HG02840 (cell line): Measurements from ENCODE around the gene TPMT.

ENCODE experiments used
- ATAC-seq: cut with Tn5 transposase; IDR thresholded peaks from one replicate; pipeline ENCODE4 v1.9.1; 2021; ENCODE audit warnings: mild to moderate bottlenecking, moderate library complexity, moderate number of reproducible peaks; ENCODE audit not compliant: unreplicated experiment, low FRiP score

TPMT gene

GRCh38 chr6:18119236-18119635, 35.6 kb downstream of the TPMT start:
- no peak for ATAC-seq

- ATAC-seq = no peak
Observed at GRCh38 chr6:18118330-18118729, 36.5 kb downstream of the TPMT start.

GRCh38 chr6:18117136-18117535, 37.7 kb downstream of the TPMT start:
- ATAC-seq = no peak

- no peak for ATAC-seq
Observed at GRCh38 chr6:18115356-18115755, 39.5 kb downstream of the TPMT start.

GRCh38 chr6:18110162-18110561, 44.7 kb downstream of the TPMT start:
- no peak for ATAC-seq

- no peak for ATAC-seq
Observed at GRCh38 chr6:18107061-18107460, 47.8 kb downstream of the TPMT start.

GRCh38 chr6:18102783-18103509, 51.9 kb downstream of the TPMT start:
- no peak for ATAC-seq

- no peak for ATAC-seq
Observed at GRCh38 chr6:18101873-18102272, 53.0 kb downstream of the TPMT start.

- no peak for ATAC-seq
Observed at GRCh38 chr6:18101271-18101670, 53.6 kb downstream of the TPMT start.

GRCh38 chr6:18100296-18100695, 54.6 kb downstream of the TPMT start:
- ATAC-seq = no peak

- ATAC-seq = no peak
Observed at GRCh38 chr6:18099511-18099910, 55.4 kb downstream of the TPMT start.

GRCh38 chr6:18096423-18096822, 58.5 kb downstream of the TPMT start:
- ATAC-seq = no peak

- no peak for ATAC-seq
Observed at GRCh38 chr6:18091382-18091781, 63.5 kb downstream of the TPMT start.

GRCh38 chr6:18090349-18090786, 64.5 kb downstream of the TPMT start:
- ATAC-seq = no peak

- no peak for ATAC-seq
Observed at GRCh38 chr6:18088419-18089296, 66.2 kb downstream of the TPMT start.

- no peak for ATAC-seq
Observed at GRCh38 chr6:18087396-18088165, 67.3 kb downstream of the TPMT start.

GRCh38 chr6:18081025-18081668, 73.7 kb downstream of the TPMT start:
- ATAC-seq = no peak

GRCh38 chr6:18080544-18080943, 74.3 kb downstream of the TPMT start:
- ATAC-seq = no peak

- no peak for ATAC-seq
Observed at GRCh38 chr6:18078866-18079265, 76.0 kb downstream of the TPMT start.
